Sigmoid colon (tissue), 4 donors: ENCODE data around the gene PSMD3.

ENCODE experiments used
- POLR2A ChIP-seq, 2 donors: fragments of 450-650 bp; IDR thresholded peaks; one replicate each; pipeline ENCODE4 v1.6.1; 2016; ENCODE audit warnings: antibody characterized with exemption in 2 of 2, mild to moderate bottlenecking in 2 of 2, moderate library complexity in 2 of 2
- POLR2AphosphoS5 ChIP-seq, 4 donors: sonication (generic); formaldehyde crosslinking; IDR thresholded peaks; one replicate each; pipeline ENCODE4 v1.6.1; 2017; ENCODE audit warnings: antibody characterized with exemption in 4 of 4
- TF ChIP-seq, protein P1 (sequence below), 4 experiments: fragments of 450-650 bp in 3 of 4; fragments of 200-600 bp in 1 of 4; IDR thresholded peaks; one replicate each; pipeline ENCODE4 v1.5.1; 2016 to 2019; ENCODE audit warnings: antibody characterized with exemption in 4 of 4, mild to moderate bottlenecking in 3 of 4, moderate library complexity in 2 of 4

DNA sequence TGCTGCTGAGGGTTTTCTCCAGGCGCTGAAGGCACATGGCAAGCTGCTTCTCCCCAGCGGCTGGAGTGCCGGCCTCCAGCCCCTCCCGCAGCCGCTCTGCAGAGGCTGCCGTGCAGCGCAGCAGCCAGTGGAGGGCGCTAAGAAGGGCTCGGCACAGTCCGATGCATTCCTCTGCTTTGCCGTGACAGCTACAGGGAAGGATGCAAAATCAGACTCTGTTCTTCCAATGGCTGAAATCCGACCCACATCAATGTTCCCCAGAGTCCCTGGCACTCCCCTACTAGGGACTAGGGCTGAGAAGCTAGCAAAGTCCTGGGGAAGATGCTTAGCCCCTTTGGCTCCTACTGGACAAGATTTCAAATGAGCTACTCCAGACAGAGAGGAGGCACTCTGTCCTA, 54.6 kb downstream of the PSMD3 start:
- TF ChIP-seq, protein P1, sequence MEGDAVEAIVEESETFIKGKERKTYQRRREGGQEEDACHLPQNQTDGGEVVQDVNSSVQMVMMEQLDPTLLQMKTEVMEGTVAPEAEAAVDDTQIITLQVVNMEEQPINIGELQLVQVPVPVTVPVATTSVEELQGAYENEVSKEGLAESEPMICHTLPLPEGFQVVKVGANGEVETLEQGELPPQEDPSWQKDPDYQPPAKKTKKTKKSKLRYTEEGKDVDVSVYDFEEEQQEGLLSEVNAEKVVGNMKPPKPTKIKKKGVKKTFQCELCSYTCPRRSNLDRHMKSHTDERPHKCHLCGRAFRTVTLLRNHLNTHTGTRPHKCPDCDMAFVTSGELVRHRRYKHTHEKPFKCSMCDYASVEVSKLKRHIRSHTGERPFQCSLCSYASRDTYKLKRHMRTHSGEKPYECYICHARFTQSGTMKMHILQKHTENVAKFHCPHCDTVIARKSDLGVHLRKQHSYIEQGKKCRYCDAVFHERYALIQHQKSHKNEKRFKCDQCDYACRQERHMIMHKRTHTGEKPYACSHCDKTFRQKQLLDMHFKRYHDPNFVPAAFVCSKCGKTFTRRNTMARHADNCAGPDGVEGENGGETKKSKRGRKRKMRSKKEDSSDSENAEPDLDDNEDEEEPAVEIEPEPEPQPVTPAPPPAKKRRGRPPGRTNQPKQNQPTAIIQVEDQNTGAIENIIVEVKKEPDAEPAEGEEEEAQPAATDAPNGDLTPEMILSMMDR (IDR thresholded peaks at IDR 0.05): peak in 3 of 4 experiments; percentile 38 to 58 (median 53)
- TF ChIP-seq POLR2AphosphoS5 (IDR thresholded peaks at IDR 0.05) (no peak), POLR2A (IDR thresholded peaks at IDR 0.05) (no peak)
